ENCODE results near the gene ZBTB40. TPM values are rescaled to one million over a fixed set of nuclear protein-coding genes. Genes with fewer than 3 reads are reported as not detected.
A peak's percentile ranks its signal among the peaks of the same experiment; 100 is the strongest.

The ZBTB40 gene
- total RNA-seq, 1 donor from 2014 or later, result 14.9 TPM

DNA sequence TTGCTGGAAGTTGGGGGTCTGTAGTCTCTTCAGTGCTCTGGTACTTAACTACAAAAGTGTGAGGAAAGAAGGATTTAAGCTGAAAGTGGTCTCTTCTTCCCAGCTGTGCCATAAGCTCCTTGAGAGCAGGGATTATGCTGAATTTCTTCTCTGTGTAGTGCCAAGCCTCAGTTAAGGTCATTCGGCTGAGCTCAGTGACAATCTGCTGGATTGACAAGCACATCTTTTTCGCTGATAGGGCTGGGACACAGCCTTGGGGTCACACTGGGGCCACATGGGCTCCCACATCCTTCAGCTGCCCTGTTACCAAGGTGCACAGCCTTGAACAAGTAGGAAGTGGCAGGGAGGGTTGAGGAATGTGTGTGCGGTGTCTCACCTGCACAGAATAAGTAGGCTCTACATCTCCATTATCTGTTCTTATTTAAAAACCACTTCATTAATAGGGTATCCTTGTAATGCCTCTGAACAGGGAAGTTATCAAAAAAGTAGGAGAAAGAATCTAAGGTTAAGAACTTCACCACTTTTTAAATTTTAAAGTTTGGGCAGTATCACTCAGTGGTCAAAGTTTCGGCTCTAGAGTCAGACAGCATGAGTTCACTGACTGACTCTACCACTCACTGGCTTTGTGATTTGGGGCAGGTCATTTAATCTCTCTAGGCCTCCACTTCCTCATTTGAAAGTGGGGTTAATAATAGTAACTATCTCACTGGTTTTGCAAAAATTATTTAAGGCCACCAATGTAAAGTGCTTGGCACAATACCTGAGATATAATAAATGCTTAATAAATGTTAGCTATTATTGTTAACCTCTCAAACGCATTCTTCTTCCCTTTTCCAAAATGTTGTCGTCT lies 10.3 kb downstream of the ZBTB40 start:
- peaks cover 23% of the 10 kb centered on the region for H3K79me2 ChIP-seq (ENCODE audit: low read depth)
- H3K9ac ChIP-seq, result no peak overlapping the region
- Mint-ChIP-seq H3K27ac (no peak overlapping the region), H3K36me3 (no peaks in the 10 kb centered on the region), H3K9me3 (no peaks in the 10 kb centered on the region), H3K4me3 (no peak overlapping the region), H3K27me3 (ENCODE audit: insufficient read depth, low read depth) (peaks cover 2% of the 10 kb centered on the region), H3K4me1 (peaks cover 8% of the 10 kb centered on the region)
- peaks cover 8% of the 10 kb centered on the region for H4K20me1 ChIP-seq (ENCODE audit: low read depth)
- H3K27ac ChIP-seq, result no peak overlapping the region
- H3K4me2 ChIP-seq, result no peak overlapping the region
- TF ChIP-seq EZH2phosphoT487 (IDR thresholded peaks at IDR 0.05) (no peak), EZH2 (IDR thresholded peaks at IDR 0.05) (no peak)
- TF ChIP-seq, protein P1, sequence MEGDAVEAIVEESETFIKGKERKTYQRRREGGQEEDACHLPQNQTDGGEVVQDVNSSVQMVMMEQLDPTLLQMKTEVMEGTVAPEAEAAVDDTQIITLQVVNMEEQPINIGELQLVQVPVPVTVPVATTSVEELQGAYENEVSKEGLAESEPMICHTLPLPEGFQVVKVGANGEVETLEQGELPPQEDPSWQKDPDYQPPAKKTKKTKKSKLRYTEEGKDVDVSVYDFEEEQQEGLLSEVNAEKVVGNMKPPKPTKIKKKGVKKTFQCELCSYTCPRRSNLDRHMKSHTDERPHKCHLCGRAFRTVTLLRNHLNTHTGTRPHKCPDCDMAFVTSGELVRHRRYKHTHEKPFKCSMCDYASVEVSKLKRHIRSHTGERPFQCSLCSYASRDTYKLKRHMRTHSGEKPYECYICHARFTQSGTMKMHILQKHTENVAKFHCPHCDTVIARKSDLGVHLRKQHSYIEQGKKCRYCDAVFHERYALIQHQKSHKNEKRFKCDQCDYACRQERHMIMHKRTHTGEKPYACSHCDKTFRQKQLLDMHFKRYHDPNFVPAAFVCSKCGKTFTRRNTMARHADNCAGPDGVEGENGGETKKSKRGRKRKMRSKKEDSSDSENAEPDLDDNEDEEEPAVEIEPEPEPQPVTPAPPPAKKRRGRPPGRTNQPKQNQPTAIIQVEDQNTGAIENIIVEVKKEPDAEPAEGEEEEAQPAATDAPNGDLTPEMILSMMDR (IDR thresholded peaks at IDR 0.05), result no peak
- H2AFZ ChIP-seq (replicated peaks), result no peak overlapping the region
- no peaks in the 10 kb centered on the region for H3K9me3 ChIP-seq (ENCODE audit: low read depth)
- no peaks in the 10 kb centered on the region for H3K27me3 ChIP-seq
- H3K4me3 ChIP-seq, result no peak overlapping the region
- DNase-seq (ENCODE audit: low spot score), result peak; percentile 19
- peaks cover 4% of the 10 kb centered on the region for H3K4me1 ChIP-seq
- no peaks in the 10 kb centered on the region for H3K36me3 ChIP-seq
- no peaks in the 10 kb centered on the region for H3F3A ChIP-seq (ENCODE audit: low read depth)

DNA sequence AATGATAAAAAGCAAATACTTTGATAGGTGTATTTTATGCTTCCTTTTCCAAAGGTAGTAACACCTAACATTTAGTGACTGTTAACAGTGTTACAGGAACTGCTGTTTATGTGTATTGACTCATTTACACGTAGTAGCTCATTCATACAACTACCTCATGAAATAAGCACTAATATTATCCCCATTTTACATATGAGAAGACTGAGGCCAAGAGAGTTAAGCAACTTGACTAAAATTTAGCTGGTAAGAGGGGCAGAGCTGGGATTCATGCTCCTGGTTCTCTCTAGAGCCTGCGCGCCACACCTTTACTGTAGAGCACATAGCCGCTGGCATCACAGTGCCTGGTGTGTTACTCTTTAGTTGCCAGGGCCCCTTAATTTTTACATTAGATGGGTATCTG lies 11.3 kb downstream of the ZBTB40 start:
- H3K27me3 ChIP-seq, result no peaks in the 10 kb centered on the region
- peaks cover 9% of the 10 kb centered on the region for H4K20me1 ChIP-seq (ENCODE audit: low read depth)
- peaks cover 4% of the 10 kb centered on the region for H3K4me1 ChIP-seq
- H3K79me2 ChIP-seq (ENCODE audit: low read depth), result peaks cover 25% of the 10 kb centered on the region
- H3K27ac Mint-ChIP-seq, result no peak overlapping the region
- peaks cover 5% of the 10 kb centered on the region for H3K4me1 Mint-ChIP-seq
- H3K27me3 Mint-ChIP-seq (ENCODE audit: insufficient read depth, low read depth), result peaks cover under 1% of the 10 kb centered on the region
- no peak overlapping the region for H3K4me2 ChIP-seq
- no peak overlapping the region for H3K27ac ChIP-seq
- H3K4me3 Mint-ChIP-seq, result no peak overlapping the region
- DNase-seq (ENCODE audit: low spot score), result no peak
- no peaks in the 10 kb centered on the region for H3K36me3 Mint-ChIP-seq
- no peak overlapping the region for H3K9ac ChIP-seq
- H3K9me3 ChIP-seq (ENCODE audit: low read depth), result no peaks in the 10 kb centered on the region
- no peaks in the 10 kb centered on the region for H3F3A ChIP-seq (ENCODE audit: low read depth)
- no peak overlapping the region for H2AFZ ChIP-seq (replicated peaks)
- no peak overlapping the region for H3K4me3 ChIP-seq
- no peaks in the 10 kb centered on the region for H3K9me3 Mint-ChIP-seq
- TF ChIP-seq, protein P1 (IDR thresholded peaks at IDR 0.05), result no peak
- TF ChIP-seq EZH2phosphoT487 (IDR thresholded peaks at IDR 0.05), result no peak
- TF ChIP-seq EZH2 (IDR thresholded peaks at IDR 0.05), result no peak
- H3K36me3 ChIP-seq, result no peaks in the 10 kb centered on the region

DNA sequence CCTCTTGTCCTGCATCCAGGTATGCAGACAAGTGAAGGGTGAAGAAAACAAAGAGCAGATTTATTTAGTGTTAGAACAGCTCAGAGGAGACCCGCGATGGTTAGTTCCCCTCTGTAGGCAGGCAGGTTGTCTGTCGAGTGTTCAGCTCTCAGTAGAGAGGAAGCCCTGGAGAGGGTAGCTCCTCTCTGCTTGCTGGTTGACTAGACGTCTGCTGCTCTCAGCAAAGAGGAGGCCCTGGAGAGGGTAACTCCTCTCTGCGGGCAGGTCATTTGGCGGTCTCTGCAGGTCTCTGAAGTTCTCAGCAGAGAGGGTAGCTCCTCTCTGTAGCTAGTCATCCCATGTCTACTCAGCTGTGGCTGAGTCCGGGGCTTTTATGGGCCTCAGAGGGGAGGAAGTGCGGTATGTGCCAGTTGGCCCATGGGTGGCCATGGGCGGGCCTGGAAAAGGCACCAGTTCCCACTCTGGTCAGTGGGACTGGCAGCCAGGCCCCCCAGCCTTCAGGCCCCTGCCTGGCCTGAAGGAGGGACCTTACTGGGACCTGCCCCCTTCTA lies 13.4 kb downstream of the ZBTB40 start:
- Histone ChIP-seq H3K9ac (no peak overlapping the region), H3K4me3 (no peak overlapping the region), H3K4me2 (no peak overlapping the region), H2AFZ (replicated peaks) (no peak overlapping the region), H4K20me1 (ENCODE audit: low read depth) (peaks cover 11% of the 10 kb centered on the region), H3K36me3 (no peaks in the 10 kb centered on the region), H3K27ac (no peak overlapping the region), H3F3A (ENCODE audit: low read depth) (no peaks in the 10 kb centered on the region), H3K79me2 (ENCODE audit: low read depth) (peaks cover 11% of the 10 kb centered on the region), H3K4me1 (peaks cover 4% of the 10 kb centered on the region), H3K9me3 (ENCODE audit: low read depth) (no peaks in the 10 kb centered on the region), H3K27me3 (no peaks in the 10 kb centered on the region)
- TF ChIP-seq, protein P1 (IDR thresholded peaks at IDR 0.05), result no peak
- TF ChIP-seq EZH2phosphoT487 (IDR thresholded peaks at IDR 0.05) (no peak), EZH2 (IDR thresholded peaks at IDR 0.05) (no peak)
- Mint-ChIP-seq H3K27ac (no peak overlapping the region), H3K36me3 (no peaks in the 10 kb centered on the region), H3K4me1 (peaks cover 6% of the 10 kb centered on the region), H3K9me3 (no peaks in the 10 kb centered on the region), H3K27me3 (ENCODE audit: insufficient read depth, low read depth) (no peaks in the 10 kb centered on the region), H3K4me3 (no peak overlapping the region)
- no peak for DNase-seq (ENCODE audit: low spot score)

Data from neural progenitor cell (in vitro differentiated cells).